KOPT-K1 (cell line): ENCODE measurements around the gene SP9.
"Not testable (repeated sequence)": the region's sequence is repeated elsewhere in the genome, so short reads cannot be mapped to it uniquely, and the experiment has no call there.

Experiments used
- H3K27ac ChIP-seq: fragments of 200-600 bp; sonication (generic); 2 replicates; pipeline ENCODE4 v1.5.1; 2016; ENCODE audit warnings: antibody characterized with exemption, mild to moderate bottlenecking, low read depth, low read length; ENCODE audit not compliant: poor library complexity, severe bottlenecking
- H3K36me3 ChIP-seq: fragments of 200-600 bp; sonication (generic); 2 replicates; pipeline ENCODE4 v1.5.1; 2017; ENCODE audit warnings: antibody characterized with exemption, mild to moderate bottlenecking, low read length, moderate library complexity; ENCODE audit not compliant: insufficient read depth
- H3K9me3 ChIP-seq: fragments of 200-600 bp; sonication (generic); 2 replicates; pipeline ENCODE4 v1.5.1; 2017; ENCODE audit warnings: antibody characterized with exemption, low read length, mild to moderate bottlenecking; ENCODE audit not compliant: insufficient read depth, poor library complexity, severe bottlenecking

The SP9 gene

DNA sequence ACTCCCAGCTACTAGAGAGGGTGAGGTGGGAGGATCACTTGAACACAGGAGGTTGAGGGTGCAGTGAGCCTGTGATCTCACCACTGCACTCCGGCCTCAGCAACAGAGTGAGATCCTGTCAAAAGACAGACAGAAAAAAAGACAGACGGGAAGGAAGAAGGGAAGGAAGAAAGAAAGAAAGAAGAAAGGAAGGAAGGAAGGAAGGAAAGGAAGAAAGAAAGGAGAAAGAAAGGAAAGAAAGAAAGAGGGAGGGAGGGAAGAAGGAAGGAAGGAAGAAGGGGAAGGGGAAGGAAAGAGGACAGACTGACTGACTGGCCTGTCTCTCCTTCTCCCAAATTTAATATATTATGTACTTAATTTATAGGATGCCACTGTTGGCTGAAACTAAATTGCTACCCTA lies 21.6 kb downstream of the SP9 start:
- Histone ChIP-seq H3K9me3 (no peaks in the 10 kb centered on the region), H3K27ac (no peak overlapping the region), H3K36me3 (no peaks in the 10 kb centered on the region)

DNA sequence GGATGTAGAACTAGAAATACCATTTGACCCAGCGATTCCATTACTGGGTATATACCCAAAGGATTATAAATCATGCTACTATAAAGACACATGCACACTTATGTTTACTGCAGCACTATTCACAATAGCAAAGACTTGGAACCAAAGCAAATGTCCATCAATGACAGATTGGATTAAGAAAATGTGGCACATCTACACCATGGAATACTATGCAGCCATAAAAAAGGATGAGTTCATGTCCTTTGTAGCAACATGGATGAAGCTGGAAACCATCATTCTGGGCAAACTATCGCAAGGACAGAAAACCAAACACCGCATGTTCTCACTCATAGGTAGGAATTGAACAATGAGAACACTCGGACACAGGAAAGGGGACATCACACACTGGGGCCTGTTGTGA lies 24.9 kb downstream of the SP9 start:
- Histone ChIP-seq H3K9me3 (peaks cover 18% of the 10 kb centered on the region), H3K36me3 (peaks cover 21% of the 10 kb centered on the region)
- H3K27ac ChIP-seq = not testable (repeated sequence)

DNA sequence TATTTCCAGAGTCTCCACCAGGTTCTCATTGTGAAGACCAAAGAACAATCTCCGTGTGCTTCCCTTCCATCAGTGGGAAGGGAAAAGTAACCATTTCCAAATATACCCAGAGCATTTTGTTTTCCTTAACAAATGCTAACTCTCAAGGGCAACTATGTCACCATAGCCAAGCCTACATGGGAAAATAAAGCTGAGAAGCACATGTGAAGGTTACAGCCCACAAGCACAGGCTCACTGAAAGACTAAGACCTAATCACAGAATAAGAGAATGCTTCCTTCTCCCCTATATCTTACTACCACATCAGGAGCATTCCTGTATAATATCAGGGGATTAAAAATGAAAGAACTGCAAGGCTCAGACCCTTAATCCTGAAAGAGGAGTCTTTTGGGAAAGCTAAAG lies 28.2 kb downstream of the SP9 start:
- peaks cover 32% of the 10 kb centered on the region for H3K9me3 ChIP-seq

GRCh38 chr2:174363492-174364225 lies 28.9 kb downstream of the SP9 start:
- not testable (repeated sequence) for H3K27ac ChIP-seq
- Histone ChIP-seq H3K36me3 (peaks cover 56% of the 10 kb centered on the region), H3K9me3 (peaks cover 32% of the 10 kb centered on the region)

More for the DNA sequence above, 28.2 kb downstream of the SP9 start:
- Histone ChIP-seq H3K27ac (no peak overlapping the region), H3K36me3 (peaks cover 49% of the 10 kb centered on the region)

DNA sequence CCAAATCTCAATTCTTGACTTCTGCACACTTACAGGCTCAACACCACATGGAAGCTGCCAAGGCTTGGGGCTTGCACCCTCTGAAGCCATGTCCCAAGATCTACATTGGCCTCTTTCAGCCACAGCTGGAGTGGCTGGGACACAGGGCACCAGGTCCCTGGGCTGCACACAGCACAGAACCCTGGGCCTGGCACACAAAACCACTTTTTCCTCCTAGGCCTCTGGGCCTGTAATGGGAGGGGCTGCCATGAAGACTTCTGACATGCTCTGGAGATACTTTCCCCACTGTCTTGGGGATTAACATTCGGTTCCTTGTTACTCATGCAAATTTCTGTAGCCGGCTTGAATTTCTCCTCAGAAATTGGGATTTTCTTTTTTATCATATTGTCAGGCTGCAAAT lies 29.9 kb downstream of the SP9 start:
- H3K36me3 ChIP-seq = peaks cover 65% of the 10 kb centered on the region
- no peak overlapping the region for H3K27ac ChIP-seq
- H3K9me3 ChIP-seq = peaks cover 32% of the 10 kb centered on the region

- peaks cover 72% of the 10 kb centered on the region for H3K36me3 ChIP-seq
- H3K9me3 ChIP-seq = peaks cover 32% of the 10 kb centered on the region
- no peak overlapping the region for H3K27ac ChIP-seq
Observed at GRCh38 chr2:174365571-174365970, 30.8 kb downstream of the SP9 start.

GRCh38 chr2:174368691-174369090 lies 33.9 kb downstream of the SP9 start:
- H3K27ac ChIP-seq = no peak overlapping the region
- peaks cover 24% of the 10 kb centered on the region for H3K9me3 ChIP-seq
- peaks cover 71% of the 10 kb centered on the region for H3K36me3 ChIP-seq

GRCh38 chr2:174376967-174377366 lies 42.2 kb downstream of the SP9 start:
- no peak overlapping the region for H3K27ac ChIP-seq
- H3K36me3 ChIP-seq = peaks cover 93% of the 10 kb centered on the region
- no peaks in the 10 kb centered on the region for H3K9me3 ChIP-seq

DNA sequence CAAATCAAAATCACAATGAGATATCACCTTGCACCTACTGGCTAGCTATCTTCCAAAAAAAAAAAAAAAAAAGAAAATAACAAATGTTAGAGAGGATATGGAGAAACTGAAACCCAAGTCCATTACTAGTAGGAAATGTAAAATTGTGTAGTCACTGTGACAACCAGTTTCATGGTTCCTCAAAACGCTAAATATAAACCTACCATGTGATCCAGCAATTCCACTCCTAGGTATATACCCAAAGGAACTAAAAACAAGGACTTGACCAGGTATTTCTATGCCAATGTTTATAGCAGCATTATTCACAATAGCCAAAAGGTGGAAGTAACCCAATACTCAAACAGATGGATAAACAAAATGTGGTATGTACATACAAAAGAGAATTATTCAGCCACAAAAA lies 49.0 kb downstream of the SP9 start:
- no peaks in the 10 kb centered on the region for H3K9me3 ChIP-seq
- no peak overlapping the region for H3K27ac ChIP-seq
- H3K36me3 ChIP-seq = peaks cover 80% of the 10 kb centered on the region

GRCh38 chr2:174385201-174385600 lies 50.4 kb downstream of the SP9 start:
- peaks cover 75% of the 10 kb centered on the region for H3K36me3 ChIP-seq
- H3K9me3 ChIP-seq = no peaks in the 10 kb centered on the region
- no peak overlapping the region for H3K27ac ChIP-seq
